Endothelial cell of umbilical vein (primary cell): Measurements from ENCODE around the gene DEF6. TPM values are rescaled to one million over a fixed set of nuclear protein-coding genes. Genes with fewer than 3 reads are reported as not detected.
A peak's percentile ranks its signal among the peaks of the same experiment; 100 is the strongest.
"Not testable (repeated sequence)": the region's sequence is repeated elsewhere in the genome, so short reads cannot be mapped to it uniquely, and the experiment has no call there.

ENCODE experiments used
- BruUV-seq: library from RNA; stranded (reverse); fragments of 400-500 nt; replicated peaks from 2 replicates; lab custom pipeline; 2021; lab: Mats Ljungman, UMichigan
- CTCF ChIA-PET: fragments of 300-600, 350-600 bp; sonication (Branson Sonifier 250); formaldehyde crosslinking; loops from one replicate; lab custom pipeline; 2021; ENCODE audit warnings: antibody characterized with exemption, inconsistent platforms; lab: Charles Lee
- POLR2A ChIA-PET: fragments of 300-600, 350-600 bp; sonication (Branson Sonifier 250); formaldehyde crosslinking; loops from one replicate; lab custom pipeline; 2021; ENCODE audit warnings: antibody characterized with exemption, inconsistent platforms; lab: Charles Lee
- DNase-seq: peaks from one replicate; pipeline ENCODE4 v3.0.0-alpha.2; 2011; ENCODE audit warnings: low read depth, low spot score
- FAIRE-seq: peaks from 2 replicates; lab custom pipeline; 2011; peaks lifted over from hg19 to GRCh38; lab: Jason Lieb, UNC
- H2AFZ ChIP-seq: 2 replicates; pipeline ENCODE4 v1.6.0; 2012; ENCODE audit warnings: low read depth, low read length, control low read depth, inconsistent platforms
- H3K27ac ChIP-seq: 2 replicates; pipeline ENCODE4 v1.5.1; 2011; ENCODE audit warnings: low read depth, mild to moderate bottlenecking, control low read depth, low read length, moderate library complexity; ENCODE audit not compliant: insufficient read depth
- H3K27me3 ChIP-seq, 2 experiments: 2 replicates each; pipeline versions ENCODE4 v1.6.0 to v1.6.1; 2011; ENCODE audit warnings: low read length in 2 of 2, mixed read lengths in 1 of 2; ENCODE audit not compliant: control insufficient read depth in 2 of 2, insufficient read depth in 2 of 2
- H3K36me3 ChIP-seq, 2 experiments: 2 replicates in 1 of 2; 3 replicates in 1 of 2; pipeline ENCODE4 v1.5.1; 2011; ENCODE audit warnings: low read length in 2 of 2, mild to moderate bottlenecking in 1 of 2, moderate library complexity in 1 of 2; ENCODE audit not compliant: control insufficient read depth in 2 of 2, insufficient read depth in 2 of 2; ENCODE audit errors: extremely low read depth in 1 of 2
- H3K4me1 ChIP-seq: 3 replicates; pipeline ENCODE4 v1.5.1; 2011; ENCODE audit warnings: mild to moderate bottlenecking, low read length; ENCODE audit not compliant: control insufficient read depth, insufficient read depth; ENCODE audit errors: extremely low read depth
- H3K4me2 ChIP-seq: 2 replicates; pipeline ENCODE4 v1.6.1; 2011; ENCODE audit warnings: low read length, control low read depth, mixed read lengths; ENCODE audit not compliant: insufficient read depth
- H3K4me3 ChIP-seq, 3 experiments: fragments of 200-600 bp in 1 of 3; sonication (generic), shearing (Covaris generic) in 1 of 3; replicated peaks in 1 of 3; 2 replicates each; pipeline ENCODE4 v1.5.1; 2011 to 2016; ENCODE audit warnings: control low read depth in 3 of 3, low read length in 3 of 3, mild to moderate bottlenecking in 2 of 3, inconsistent platforms in 1 of 3, low read depth in 1 of 3, moderate library complexity in 1 of 3; ENCODE audit not compliant: insufficient read depth in 1 of 3
- H3K79me2 ChIP-seq: 2 replicates; pipeline ENCODE4 v1.6.0; 2012; ENCODE audit warnings: low read length, inconsistent platforms; ENCODE audit not compliant: control insufficient read depth, insufficient read depth
- H3K9ac ChIP-seq: replicated peaks from 2 replicates; pipeline ENCODE3; 2011; ENCODE audit warnings: low read length, control low read depth; ENCODE audit not compliant: insufficient read depth; ENCODE audit errors: extremely low read depth
- H3K9me1 ChIP-seq: replicated peaks from 3 replicates; pipeline ENCODE4 v1.6.0; 2011; ENCODE audit warnings: mild to moderate bottlenecking, low read length; ENCODE audit not compliant: control insufficient read depth, insufficient read depth; ENCODE audit errors: extremely low read depth
- H3K9me3 ChIP-seq: replicated peaks from 2 replicates; pipeline ENCODE4 v1.5.1; 2012; ENCODE audit warnings: low read length, inconsistent platforms; ENCODE audit not compliant: control insufficient read depth, insufficient read depth
- H4K20me1 ChIP-seq: replicated peaks from 2 replicates; pipeline ENCODE3; 2011; ENCODE audit warnings: mild to moderate bottlenecking, low read length; ENCODE audit not compliant: control insufficient read depth, insufficient read depth; ENCODE audit errors: extremely low read depth
- GATA2 ChIP-seq: IDR thresholded peaks from 2 replicates; pipeline ENCODE4 v1.7.0; 2011; ENCODE audit warnings: low read depth, mild to moderate bottlenecking, moderate library complexity, mixed read lengths, low read length; ENCODE audit not compliant: insufficient read length, insufficient read depth
- JUN ChIP-seq: IDR thresholded peaks from 2 replicates; pipeline ENCODE4 v1.6.1; 2011; ENCODE audit warnings: borderline replicate concordance, low read depth; ENCODE audit not compliant: insufficient read length, insufficient read depth
- POLR2A ChIP-seq: IDR thresholded peaks from 2 replicates; pipeline ENCODE4 v1.6.1; 2012; ENCODE audit warnings: low read depth, mild to moderate bottlenecking, control low read depth, low read length
- POLR2AphosphoS5 ChIP-seq: IDR thresholded peaks from 2 replicates; pipeline ENCODE4 v1.6.1; 2012; ENCODE audit warnings: low read depth, mild to moderate bottlenecking, control low read depth, low read length, moderate library complexity; ENCODE audit not compliant: insufficient read depth
- dilution Hi-C: fragments of 300-500 bp; cut with MboI; formaldehyde crosslinking; loops from one replicate; pipeline ENCODE4 v1.15.0; 2019; ENCODE audit warnings: low sequenced_read_pairs; ENCODE audit not compliant: extremely low pct_ligation_motif_present
- intact Hi-C: fragments of 100-400 bp; cut with micrococcal nuclease; formaldehyde crosslinking; loops from one replicate; pipeline ENCODE4 v1.10.0; 2022
- polyA plus RNA-seq, 4 experiments: library from polyadenylated mRNA; depleted of rRNA in 3 of 4; stranded (reverse) in 3 of 4; unstranded in 1 of 4; fragments of >200 nt; gene quantifications; 2 replicates each; pipeline versions ENCODE4 v1.2.1 to v1.2.3, GENCODE V29; 2011 to 2012; ENCODE audit warnings: missing spikeins in 1 of 4
- total RNA-seq: library from RNA; stranded (reverse); gene quantifications from 2 replicates; pipeline ENCODE4 v1.2.3, GENCODE V29; 2021
- TF ChIP-seq, protein P1 (sequence below): IDR thresholded peaks from 2 replicates; pipeline ENCODE4 v1.6.1; 2011; ENCODE audit not compliant: insufficient read depth, insufficient read length

The DEF6 gene
- total and polyA plus RNA-seq, 2 donors (not counting 3 experiments of a cell fraction or from before 2014, with no cell fraction given), result 0.59 to 0.77 TPM

DNA sequence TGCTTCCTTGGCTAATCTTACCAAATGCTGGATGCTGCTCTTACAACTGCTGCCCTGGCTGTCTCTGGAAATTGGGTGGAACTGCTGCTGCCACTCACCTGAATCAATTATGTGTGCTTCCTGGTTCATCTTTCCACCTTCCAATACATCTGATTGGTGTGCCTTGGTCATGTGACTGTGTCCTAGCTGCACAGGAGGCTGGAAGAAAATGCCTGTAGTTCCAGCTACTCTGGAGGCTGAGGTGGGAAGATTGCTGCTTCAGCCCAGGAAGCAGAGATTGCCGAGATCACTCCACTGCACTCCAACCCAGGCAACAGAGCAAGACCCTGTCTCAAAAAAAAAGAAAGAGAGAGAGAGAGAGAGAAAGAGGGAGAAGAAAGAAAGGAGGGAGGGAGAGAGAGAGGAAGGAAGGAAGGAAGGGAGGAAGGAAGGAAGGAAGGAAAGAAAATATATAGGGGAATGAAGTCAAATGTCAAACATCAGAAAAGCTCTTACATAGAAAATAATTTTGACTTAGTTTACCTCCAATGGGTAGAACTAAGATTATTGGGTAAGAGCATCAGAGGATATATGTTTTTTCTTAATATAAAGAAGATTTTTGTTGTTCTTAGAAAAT lies 30.6 kb downstream of the DEF6 start:
- ChIA-PET CTCF (interaction anchor here (0.6 to 3.9 kb wide), 22 partner anchors 9 to 409 kb away, joined by 3 to 67 read pairs (median 4); partner anchors contain the start of genes ARMC12 and DEF6), POLR2A (no interaction called here)
- Histone ChIP-seq H3K4me2 (no peak overlapping the region), H3K4me3 (no peak overlapping the region), H3K36me3 (no peaks in the 10 kb centered on the region), H4K20me1 (no peaks in the 10 kb centered on the region), H2AFZ (no peak overlapping the region), H3K27ac (no peak overlapping the region), H3K4me1 (no peaks in the 10 kb centered on the region), H3K79me2 (no peaks in the 10 kb centered on the region), H3K9me3 (no peaks in the 10 kb centered on the region), H3K9me1 (no peaks in the 10 kb centered on the region), H3K27me3 (peaks cover 0 to 5% of the 10 kb centered on the region in 2 experiments), H3K9ac (no peak overlapping the region)
- intact Hi-C loops (no loop called here), dilution Hi-C loops (no loop called here)
- TF ChIP-seq, protein P1, sequence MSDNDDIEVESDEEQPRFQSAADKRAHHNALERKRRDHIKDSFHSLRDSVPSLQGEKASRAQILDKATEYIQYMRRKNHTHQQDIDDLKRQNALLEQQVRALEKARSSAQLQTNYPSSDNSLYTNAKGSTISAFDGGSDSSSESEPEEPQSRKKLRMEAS, result no peak
- no peak for TF ChIP-seq GATA2
- TF ChIP-seq JUN, result no peak
- TF ChIP-seq POLR2A, result no peak
- TF ChIP-seq POLR2AphosphoS5, result no peak
- DNase-seq, result no peak
- no TSS peak for BruUV-seq
- peak; percentile 67 for FAIRE-seq

DNA sequence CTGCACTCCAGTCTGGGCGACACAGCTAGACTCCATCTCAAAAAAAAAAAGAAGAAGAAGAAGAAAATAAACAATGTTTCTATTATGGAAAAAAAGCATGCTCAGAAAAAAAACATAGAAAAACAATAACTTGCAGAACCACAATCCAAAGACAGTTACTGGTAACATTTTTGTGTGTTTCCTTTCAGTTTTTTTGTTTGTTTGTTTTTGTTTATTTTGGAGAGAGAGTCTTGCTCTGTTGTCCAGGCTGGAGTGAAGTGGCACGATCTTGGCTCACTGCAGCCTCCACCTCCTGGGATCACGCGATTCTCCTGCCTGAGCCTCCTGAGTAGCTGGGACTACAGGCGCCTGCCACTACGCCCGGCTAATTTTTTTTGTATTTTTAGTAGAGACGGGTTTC lies 31.3 kb downstream of the DEF6 start:
- FAIRE-seq, result not testable (repeated sequence)

More for the DNA sequence above, 31.3 kb downstream of the DEF6 start:
- H3K4me3 ChIP-seq, H3K9me3 ChIP-seq, POLR2A ChIA-PET, DNase-seq, H3K79me2 ChIP-seq, H3K4me1 ChIP-seq, H3K4me2 ChIP-seq, H4K20me1 ChIP-seq, H3K27ac ChIP-seq, H3K36me3 ChIP-seq, dilution Hi-C loops, H3K9ac ChIP-seq, intact Hi-C loops, H3K9me1 ChIP-seq, H2AFZ ChIP-seq, H3K27me3 ChIP-seq, BruUV-seq: not testable (repeated sequence)
- CTCF ChIA-PET, result interaction anchor here (2.0 to 3.9 kb wide), 4 partner anchors 11 to 121 kb away, joined by 8 to 67 read pairs (median 20); partner anchors contain the start of gene DEF6
